ENCODE measurements around the gene ERBB2. TPM values are rescaled to one million over a fixed set of nuclear protein-coding genes. Genes with fewer than 3 reads are reported as not detected.

ERBB2 gene
- total and polyA plus RNA-seq, 9 of the 15 experiments (the other 6 are each of a cell fraction or from before 2014, with no cell fraction given), result 0.74 to 5.6 (median 3.3) TPM

- no peak for TF ChIP-seq TFE3 (CRISPR knock-in tag; IDR thresholded peaks at IDR 0.05)
- TF ChIP-seq DNMT1 (IDR thresholded peaks at IDR 0.05), result no peak
- no peak for TF ChIP-seq ZNF134 (CRISPR knock-in tag; conservative IDR thresholded peaks at IDR 0.05)
- TF ChIP-seq CREB5 (CRISPR knock-in tag; IDR thresholded peaks at IDR 0.05), result no peak
- peak; percentile 59; the same call in 1 of the 2 replicates for TF ChIP-seq CREM (IDR thresholded peaks at IDR 0.05; ENCODE audit: low read depth)
- no peak for TF ChIP-seq MCM5 (IDR thresholded peaks at IDR 0.05; ENCODE audit: low read depth)
- no peak for TF ChIP-seq RHOXF2B (CRISPR knock-in tag; conservative IDR thresholded peaks at IDR 0.05)
- TF ChIP-seq ZNF449 (CRISPR knock-in tag; IDR thresholded peaks at IDR 0.05), result no peak
- TF ChIP-seq JUN (IDR thresholded peaks at IDR 0.05; ENCODE audit: borderline replicate concordance, low read depth, low read length), result 0 out of 2 replicates have a peak, but pooled peaks have one; percentile 36
- no peak for TF ChIP-seq JUN (CRISPR knock-in tag; IDR thresholded peaks at IDR 0.05; ENCODE audit: borderline replicate concordance)
- TF ChIP-seq ZBTB26 (CRISPR knock-in tag; IDR thresholded peaks at IDR 0.05), result no peak
- TF ChIP-seq NBN (IDR thresholded peaks at IDR 0.05; ENCODE audit: low read depth), result peak; percentile 60
- TF ChIP-seq PYGO2 (tag; IDR thresholded peaks at IDR 0.05), result no peak
- TF ChIP-seq ARID1B (IDR thresholded peaks at IDR 0.05), result no peak
- TF ChIP-seq ZNF445 (CRISPR knock-in tag; IDR thresholded peaks at IDR 0.05; ENCODE audit: low read depth), result no peak
- no peak for TF ChIP-seq CBX8 (IDR thresholded peaks at IDR 0.05; ENCODE audit: borderline replicate concordance, extremely low read depth, low read depth, low read length, poor library complexity, severe bottlenecking)
- TF ChIP-seq POLR2AphosphoS5 (IDR thresholded peaks at IDR 0.05; ENCODE audit: control insufficient read depth, insufficient read depth, low read depth, low read length), result peak; percentile 75
- TF ChIP-seq MAX (CRISPR knock-in tag; IDR thresholded peaks at IDR 0.05), result no peak; the same call in 1 of the 2 replicates
- peak; percentile 90 for TF ChIP-seq RBFOX2 (IDR thresholded peaks at IDR 0.05; ENCODE audit: low read depth, low read length)
- peak; percentile 89 for TF ChIP-seq TAF1 (IDR thresholded peaks at IDR 0.05; ENCODE audit: control insufficient read depth, extremely low read depth, insufficient read depth, low read length, severe bottlenecking)
- TF ChIP-seq MAFF (IDR thresholded peaks at IDR 0.05; ENCODE audit: low read length), result no peak
- TF ChIP-seq TAF9B (IDR thresholded peaks at IDR 0.05; ENCODE audit: partially characterized antibody), result peak; percentile 61
These were observed 12.1 kb upstream of the ERBB2 start, which contains the start of gene PGAP3 (continued) for GRCh38 chr17:39687546-39688474.
